NCI-H128 (cell line): ENCODE measurements around the gene FZD7.
A peak's percentile ranks its signal among the peaks of the same experiment; 100 is the strongest.

Experiments
- DNase-seq: peaks from one replicate; lab custom pipeline; 2025; ENCODE audit not compliant: unreplicated experiment; lab: John Stamatoyannopoulos, UW

FZD7 gene

DNA sequence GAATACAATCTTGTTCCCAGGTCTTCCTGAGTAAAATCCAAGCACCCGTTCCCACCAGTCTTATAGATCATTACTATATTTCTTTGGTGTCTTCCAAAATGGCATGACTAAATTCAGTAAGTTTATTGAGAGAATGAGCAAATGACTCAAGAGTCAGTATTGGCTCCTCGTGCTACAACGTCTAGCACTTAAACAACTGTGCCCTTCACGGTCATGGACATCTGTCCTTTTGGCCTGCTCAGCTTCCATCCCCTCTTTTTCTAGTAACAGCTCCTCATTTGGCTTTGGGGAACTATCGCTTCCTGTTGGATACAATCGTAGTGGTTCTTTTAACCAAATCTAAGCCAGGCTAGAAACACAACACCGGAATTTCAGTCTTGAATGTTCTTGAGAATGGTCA lies 24.1 kb upstream of the FZD7 start:
- no peak for DNase-seq

- no peak for DNase-seq
These were observed 19.3 kb upstream of the FZD7 start for GRCh38 chr2:202014318-202014717.

DNA sequence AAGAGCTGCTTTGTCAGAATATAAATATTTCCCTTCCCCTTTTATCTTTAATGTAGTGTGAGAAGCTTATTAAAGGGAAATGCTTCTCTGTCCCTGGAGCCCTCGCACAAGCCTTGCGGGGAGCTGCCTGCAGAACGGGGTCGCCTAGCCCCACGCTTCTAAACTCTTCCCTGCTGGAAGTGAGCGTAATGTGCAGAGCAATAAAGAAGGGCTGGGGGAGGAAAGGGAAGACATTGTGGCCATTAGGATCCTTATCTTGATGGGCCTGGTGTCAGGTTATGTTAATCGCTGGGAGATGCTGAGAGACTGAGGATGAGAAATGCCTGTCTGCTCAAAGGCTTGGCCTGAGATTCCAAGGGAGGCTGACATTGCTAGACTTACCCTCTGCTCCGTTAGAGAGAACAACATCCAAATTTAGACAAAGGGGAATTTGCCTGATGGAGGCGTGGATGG lies 18.9 kb upstream of the FZD7 start:
- DNase-seq = no peak

- DNase-seq = no peak
These were observed 18.2 kb upstream of the FZD7 start for GRCh38 chr2:202015471-202015870.

DNA sequence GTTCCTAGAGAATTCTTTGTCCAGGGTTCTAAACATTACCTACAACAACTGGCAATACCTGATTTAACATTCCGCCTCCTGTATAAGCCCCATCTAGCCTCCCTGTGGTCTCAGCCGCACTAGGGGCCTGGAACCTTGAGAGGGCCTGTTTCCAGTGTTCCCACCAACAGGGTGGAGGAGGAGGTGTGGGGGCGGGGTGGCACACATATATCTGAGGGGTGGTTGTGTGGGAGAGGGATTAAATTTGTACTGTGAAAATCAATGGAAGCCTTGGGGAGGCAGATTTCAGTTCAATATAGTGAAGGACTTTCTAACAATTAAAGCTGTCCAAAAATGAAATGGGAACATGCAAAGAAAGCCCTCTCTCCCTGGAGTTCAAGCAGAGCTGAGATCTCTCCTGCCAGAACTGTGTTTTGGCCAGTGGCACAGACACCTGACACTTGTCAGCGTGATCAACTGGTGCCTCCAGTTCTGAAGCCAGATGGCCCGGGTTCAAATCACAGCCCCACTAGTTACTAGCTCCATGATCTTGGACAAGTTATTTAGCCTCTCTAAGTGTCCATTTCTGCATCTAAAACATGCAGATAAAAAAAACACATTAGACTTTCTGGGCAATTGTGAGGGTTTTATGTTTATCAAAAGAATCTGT lies 17.0 kb upstream of the FZD7 start:
- no peak for DNase-seq

GRCh38 chr2:202017940-202018339 lies 15.7 kb upstream of the FZD7 start:
- no peak for DNase-seq

DNA sequence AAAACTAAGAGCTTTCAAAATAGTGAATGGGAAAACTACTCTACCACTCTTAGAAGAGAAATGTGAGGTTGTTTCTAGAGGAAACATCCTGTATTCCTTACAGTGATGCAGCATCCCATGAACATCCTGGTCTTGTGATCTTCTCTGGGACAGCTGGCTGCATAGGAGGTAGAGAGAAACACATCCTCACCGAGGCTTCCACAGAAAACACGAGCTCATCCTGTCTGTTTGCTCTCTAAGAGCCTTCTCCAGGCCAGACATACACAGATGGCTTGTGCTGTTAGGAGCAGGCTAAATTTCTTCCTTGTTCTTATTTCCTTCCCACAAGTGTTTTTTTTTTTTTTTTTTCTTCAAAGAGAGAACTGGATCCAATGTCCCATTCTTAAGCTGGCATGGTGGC lies 14.7 kb upstream of the FZD7 start:
- no peak for DNase-seq

DNA sequence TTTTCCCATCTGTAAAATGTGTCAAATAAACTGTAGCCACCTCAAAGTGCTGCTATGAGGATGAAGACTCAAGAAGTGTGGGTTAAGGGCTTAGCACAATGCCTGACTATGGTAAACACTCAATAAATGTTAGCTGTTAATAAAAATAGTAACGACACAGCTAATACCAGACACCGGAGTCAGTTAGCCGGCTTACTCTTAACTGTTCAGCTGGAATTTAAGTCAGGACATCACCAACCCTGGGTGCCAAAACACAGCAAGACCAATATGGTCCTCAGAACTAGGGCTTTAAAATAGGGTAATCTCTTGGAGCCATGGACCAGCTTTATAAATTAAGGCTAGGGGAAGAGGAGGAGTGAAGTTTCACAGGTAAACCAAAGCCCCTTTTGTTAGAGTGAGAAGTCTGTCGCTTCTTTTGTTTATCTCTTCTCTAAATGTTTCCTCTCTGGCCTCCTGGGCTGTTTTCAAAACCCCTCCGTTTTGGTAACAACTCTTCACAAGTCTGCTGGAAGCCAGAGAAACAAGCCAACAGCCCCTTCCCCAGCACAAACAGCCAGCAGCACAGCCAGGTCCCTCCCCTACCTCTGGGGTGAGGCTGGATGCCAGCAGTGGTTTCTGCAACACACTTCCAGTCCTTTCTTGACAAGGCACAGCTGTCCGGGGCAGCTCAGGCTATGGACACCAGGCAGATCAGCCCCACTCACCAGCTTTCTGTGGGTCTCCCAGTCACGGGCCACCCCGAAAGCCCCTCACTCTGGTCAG lies 13.8 kb upstream of the FZD7 start:
- no peak for DNase-seq

GRCh38 chr2:202022755-202023154 lies 10.9 kb upstream of the FZD7 start:
- peak; percentile 22 for DNase-seq

DNA sequence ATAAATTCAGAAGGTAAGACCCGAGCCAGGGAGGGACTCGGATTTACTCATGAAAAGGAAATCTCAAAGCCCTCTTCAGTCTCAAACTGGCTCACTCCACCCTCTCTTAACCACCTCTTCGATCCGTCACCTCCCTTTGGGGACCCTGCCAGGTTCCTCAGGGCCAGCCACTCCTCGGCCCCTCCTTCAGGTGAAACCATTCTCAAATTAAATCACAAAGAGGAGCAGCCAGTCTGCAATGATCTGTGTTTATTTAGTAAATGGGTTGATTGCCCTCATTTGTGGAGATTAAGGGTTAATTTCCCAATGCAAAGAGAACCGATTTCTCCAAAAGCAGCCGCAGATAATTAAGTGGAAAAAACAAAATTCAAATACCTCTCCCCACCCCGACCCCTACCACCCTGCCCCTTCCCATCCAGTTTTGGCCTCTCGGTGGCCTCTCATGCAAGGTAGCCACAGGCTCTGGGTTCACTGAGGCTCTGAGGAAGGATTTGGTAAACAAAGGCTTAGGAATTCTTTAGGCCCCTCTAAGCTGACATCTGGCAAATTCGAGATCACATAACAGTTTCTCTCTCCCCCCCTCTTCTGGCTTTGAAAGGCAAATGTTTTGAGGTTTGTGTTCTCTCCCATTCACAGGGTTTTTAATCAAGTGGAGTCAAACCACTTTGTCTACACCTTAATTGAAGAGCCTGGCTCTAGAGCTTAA lies 10.3 kb upstream of the FZD7 start:
- DNase-seq = no peak

DNA sequence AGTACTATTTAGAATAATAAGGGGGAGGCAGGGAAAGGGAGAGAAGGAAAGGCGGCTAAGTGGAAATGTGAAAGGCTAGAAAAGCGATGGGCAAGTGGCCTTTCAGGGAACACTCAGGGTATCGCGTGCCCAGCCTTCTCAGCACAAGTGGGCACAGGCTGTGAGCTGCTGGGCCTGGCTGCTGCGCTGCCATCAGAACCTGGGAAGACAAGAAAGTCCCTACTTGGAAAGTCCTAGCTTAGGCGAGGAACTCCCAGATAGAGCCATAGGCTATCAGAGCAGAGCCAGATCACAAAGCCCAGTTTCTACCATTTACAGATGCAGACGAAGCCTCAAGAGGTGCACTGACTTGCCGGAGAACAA lies 9.8 kb upstream of the FZD7 start:
- DNase-seq = peak; percentile 73

DNA sequence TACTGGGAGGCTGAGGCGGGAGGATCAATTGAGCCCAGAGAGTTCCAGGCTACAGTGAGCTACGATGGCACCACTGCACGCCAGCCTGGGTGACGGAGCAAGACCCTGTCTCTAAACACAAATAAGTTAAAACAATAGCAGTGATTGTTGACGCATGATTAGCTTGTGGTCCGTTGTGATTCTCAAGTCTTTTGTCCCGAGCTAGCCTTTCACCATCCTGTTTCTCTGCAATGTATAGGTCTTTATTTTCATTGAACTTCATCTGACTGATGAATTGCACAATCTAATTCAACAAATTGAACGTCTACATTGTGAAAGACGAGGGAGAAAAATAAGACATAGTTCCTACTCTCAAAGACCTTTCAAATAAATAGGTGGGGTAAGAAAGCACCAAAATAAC lies 8.8 kb upstream of the FZD7 start:
- DNase-seq = no peak

GRCh38 chr2:202025816-202026215 lies 7.8 kb upstream of the FZD7 start:
- DNase-seq = no peak

DNA sequence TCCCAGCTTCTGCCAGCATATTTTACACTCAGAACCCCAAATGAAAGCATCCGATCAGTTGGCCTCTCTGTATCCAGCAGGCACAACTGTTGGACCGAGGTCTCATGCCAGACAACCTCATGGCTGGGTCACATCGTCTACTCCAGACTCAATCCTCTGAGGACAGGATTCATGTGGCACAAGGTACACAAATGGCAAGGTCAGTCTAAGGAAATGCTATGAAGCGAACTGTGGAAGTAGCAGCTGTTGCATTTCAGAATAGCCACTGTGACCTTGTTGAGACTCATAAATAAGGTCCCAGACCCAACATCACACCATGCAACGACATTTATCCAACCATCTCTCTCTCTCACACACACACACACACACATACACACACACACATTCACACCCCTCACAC lies 7.1 kb upstream of the FZD7 start:
- no peak for DNase-seq

DNA sequence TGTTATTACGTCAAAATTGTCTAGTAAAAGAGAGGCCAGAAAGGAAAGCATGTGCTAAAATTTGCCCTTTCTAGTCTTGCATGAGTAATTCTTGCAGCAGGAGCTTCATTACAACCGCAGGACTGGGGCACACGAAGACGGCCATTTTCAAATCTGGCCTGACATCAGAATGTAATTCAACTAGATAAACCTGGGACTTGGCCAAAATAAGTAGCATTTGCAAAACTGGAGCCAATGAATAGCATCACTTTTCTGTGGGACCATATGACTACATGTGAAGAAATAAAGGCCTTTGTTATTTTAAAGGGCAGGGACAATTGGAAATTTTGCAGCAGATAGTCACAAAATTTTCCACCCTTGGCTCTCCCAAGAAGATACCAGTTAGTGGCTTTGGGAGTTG lies 3.0 kb upstream of the FZD7 start:
- no peak for DNase-seq

DNA sequence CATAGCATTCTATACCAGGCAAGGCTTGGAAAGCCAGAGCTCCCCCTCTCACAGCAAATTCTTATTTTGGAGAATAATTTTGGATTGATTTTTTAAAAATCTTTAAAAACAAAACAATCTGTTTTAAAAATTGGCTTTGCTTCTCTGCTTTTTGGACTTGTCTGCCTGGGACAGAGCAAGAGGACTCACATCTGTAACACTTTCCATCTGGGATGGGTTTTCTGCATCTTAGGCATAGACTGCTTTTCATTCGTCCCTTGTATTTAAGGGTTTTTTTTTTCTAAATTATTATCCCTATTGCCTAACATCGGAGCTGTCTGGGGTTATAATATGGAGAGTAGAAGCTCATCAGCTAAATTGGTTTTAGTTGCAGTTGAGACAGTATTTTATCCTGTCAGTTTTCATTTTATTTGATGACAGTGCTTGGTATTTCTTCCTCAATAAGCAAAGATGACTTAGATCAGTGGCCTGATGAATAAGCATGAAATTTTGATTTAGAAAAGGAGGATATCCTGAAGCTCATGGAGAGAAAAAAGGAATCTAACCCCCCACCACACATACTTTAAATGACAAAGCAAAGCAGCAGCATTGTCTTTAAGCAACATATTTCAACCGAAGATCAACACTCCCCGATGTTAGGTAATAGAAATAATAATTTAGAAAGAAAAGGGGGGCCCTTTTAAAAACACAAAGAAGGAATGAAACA lies 2.3 kb upstream of the FZD7 start:
- no peak for DNase-seq

- no peak for DNase-seq
These were observed 774 bp upstream of the FZD7 start for GRCh38 chr2:202032846-202033316.

DNA sequence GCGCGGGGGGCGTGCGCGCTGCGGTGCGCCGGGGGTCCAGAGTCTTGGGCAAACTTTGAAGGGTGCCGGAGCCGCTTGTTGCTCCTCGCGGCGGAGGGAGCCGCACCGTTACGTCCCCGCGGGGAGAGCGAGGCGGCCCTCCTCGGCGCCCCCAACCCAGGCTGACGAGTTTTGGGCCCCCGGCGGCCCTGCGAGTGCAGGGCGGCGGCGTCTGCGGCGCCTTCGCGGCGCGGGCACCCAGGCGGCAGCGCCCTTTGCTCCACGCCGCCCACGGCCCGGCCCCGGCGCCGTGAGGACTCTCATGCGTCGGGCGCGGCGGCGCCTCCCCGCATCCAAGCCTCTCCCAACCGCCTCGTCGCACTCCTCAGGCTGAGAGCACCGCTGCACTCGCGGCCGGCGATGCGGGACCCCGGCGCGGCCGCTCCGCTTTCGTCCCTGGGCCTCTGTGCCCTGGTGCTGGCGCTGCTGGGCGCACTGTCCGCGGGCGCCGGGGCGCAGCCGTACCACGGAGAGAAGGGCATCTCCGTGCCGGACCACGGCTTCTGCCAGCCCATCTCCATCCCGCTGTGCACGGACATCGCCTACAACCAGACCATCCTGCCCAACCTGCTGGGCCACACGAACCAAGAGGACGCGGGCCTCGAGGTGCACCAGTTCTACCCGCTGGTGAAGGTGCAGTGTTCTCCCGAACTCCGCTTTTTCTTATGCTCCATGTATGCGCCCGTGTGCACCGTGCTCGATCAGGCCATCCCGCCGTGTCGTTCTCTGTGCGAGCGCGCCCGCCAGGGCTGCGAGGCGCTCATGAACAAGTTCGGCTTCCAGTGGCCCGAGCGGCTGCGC lies 814 bp downstream of the FZD7 start:
- no peak for DNase-seq

- no peak for DNase-seq
These were observed 1.7 kb downstream of the FZD7 start for GRCh38 chr2:202035089-202035940.

DNA sequence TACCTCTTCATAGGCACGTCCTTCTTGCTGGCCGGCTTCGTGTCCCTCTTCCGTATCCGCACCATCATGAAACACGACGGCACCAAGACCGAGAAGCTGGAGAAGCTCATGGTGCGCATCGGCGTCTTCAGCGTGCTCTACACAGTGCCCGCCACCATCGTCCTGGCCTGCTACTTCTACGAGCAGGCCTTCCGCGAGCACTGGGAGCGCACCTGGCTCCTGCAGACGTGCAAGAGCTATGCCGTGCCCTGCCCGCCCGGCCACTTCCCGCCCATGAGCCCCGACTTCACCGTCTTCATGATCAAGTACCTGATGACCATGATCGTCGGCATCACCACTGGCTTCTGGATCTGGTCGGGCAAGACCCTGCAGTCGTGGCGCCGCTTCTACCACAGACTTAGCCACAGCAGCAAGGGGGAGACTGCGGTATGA lies 2.3 kb downstream of the FZD7 start:
- no peak for DNase-seq
